Keratinocyte (primary cell): ENCODE results near the gene PARM1. TPM values are rescaled to one million over a fixed set of nuclear protein-coding genes. Genes with fewer than 3 reads are reported as not detected.

ENCODE experiments used
- DNase-seq: peaks from one replicate; pipeline ENCODE4 v3.0.0-alpha.2; 2011; ENCODE audit warnings: low read depth, missing footprints, low spot score
- FAIRE-seq: peaks from 2 replicates; lab custom pipeline; 2011; peaks lifted over from hg19 to GRCh38; lab: Jason Lieb, UNC
- H2AFZ ChIP-seq: 2 replicates; pipeline ENCODE4 v1.6.0; 2012; ENCODE audit warnings: low read length, control low read depth, inconsistent platforms; ENCODE audit not compliant: control insufficient read depth
- H3K27ac ChIP-seq: 2 replicates; pipeline ENCODE4 v1.5.1; 2011; ENCODE audit warnings: low read length; ENCODE audit not compliant: control insufficient read depth, insufficient read depth
- H3K27me3 ChIP-seq: 3 replicates; pipeline ENCODE4 v1.6.0; 2011; ENCODE audit warnings: low read length; ENCODE audit not compliant: control insufficient read depth, insufficient read depth; ENCODE audit errors: extremely low read depth
- H3K36me3 ChIP-seq, 2 experiments: 2 replicates in 1 of 2; 3 replicates in 1 of 2; pipeline ENCODE4 v1.5.1; 2011; ENCODE audit warnings: low read length in 2 of 2, mild to moderate bottlenecking in 1 of 2; ENCODE audit not compliant: control insufficient read depth in 2 of 2, insufficient read depth in 2 of 2; ENCODE audit errors: extremely low read depth in 1 of 2
- H3K4me1 ChIP-seq: 3 replicates; pipeline ENCODE4 v1.5.1; 2011; ENCODE audit warnings: low read length; ENCODE audit not compliant: control insufficient read depth, insufficient read depth; ENCODE audit errors: extremely low read depth
- H3K4me2 ChIP-seq: 3 replicates; pipeline ENCODE4 v1.6.0; 2011; ENCODE audit warnings: low read depth, low read length; ENCODE audit not compliant: control insufficient read depth, insufficient read depth; ENCODE audit errors: extremely low read depth
- H3K4me3 ChIP-seq, 3 experiments: fragments of 200-600 bp in 1 of 3; sonication (generic) in 1 of 3; 2 replicates in 2 of 3; 3 replicates in 1 of 3; pipeline ENCODE4 v1.5.1; 2011 to 2016; ENCODE audit warnings: low read length in 3 of 3, mild to moderate bottlenecking in 3 of 3, control low read depth in 2 of 3, inconsistent platforms in 1 of 3, low read depth in 1 of 3, mixed read lengths in 1 of 3, mixed run types in 1 of 3, moderate library complexity in 1 of 3; ENCODE audit not compliant: control insufficient read depth in 2 of 3, insufficient read depth in 2 of 3; ENCODE audit errors: extremely low read depth in 1 of 3
- H3K79me2 ChIP-seq: 2 replicates; pipeline ENCODE4 v1.6.0; 2012; ENCODE audit warnings: low read length; ENCODE audit not compliant: control insufficient read depth, insufficient read depth
- H3K9ac ChIP-seq: 3 replicates; pipeline ENCODE4 v1.6.0; 2011; ENCODE audit warnings: low read length; ENCODE audit not compliant: control insufficient read depth, insufficient read depth; ENCODE audit errors: extremely low read depth
- H3K9me1 ChIP-seq: 3 replicates; pipeline ENCODE4 v1.6.0; 2011; ENCODE audit warnings: low read length; ENCODE audit not compliant: control insufficient read depth, insufficient read depth; ENCODE audit errors: extremely low read depth
- H3K9me3 ChIP-seq: 2 replicates; pipeline ENCODE4 v1.5.1; 2012; ENCODE audit warnings: low read depth, low read length; ENCODE audit not compliant: control insufficient read depth
- H4K20me1 ChIP-seq: 3 replicates; pipeline ENCODE4 v1.6.0; 2011; ENCODE audit warnings: low read length; ENCODE audit not compliant: control insufficient read depth, insufficient read depth; ENCODE audit errors: extremely low read depth
- CTCF ChIP-seq, 3 experiments: IDR thresholded peaks in 1 of 3; conservative IDR thresholded peaks in 1 of 3; optimal IDR thresholded peaks in 1 of 3; 2 replicates in 2 of 3; 3 replicates in 1 of 3; pipeline versions ENCODE3 to v1.5.1; 2011; ENCODE audit warnings: low read length in 3 of 3, mild to moderate bottlenecking in 3 of 3, moderate library complexity in 2 of 3, control low read depth in 1 of 3, inconsistent platforms in 1 of 3; ENCODE audit not compliant: insufficient read depth in 2 of 3; ENCODE audit errors: extremely low read depth in 1 of 3
- EZH2 ChIP-seq: IDR thresholded peaks from one replicate; pipeline ENCODE4 v1.6.1; 2012; ENCODE audit warnings: inconsistent platforms, mild to moderate bottlenecking, low read length, moderate library complexity
- dilution Hi-C: fragments of 300-500 bp; cut with MboI; formaldehyde crosslinking; loops from one replicate; pipeline ENCODE4 v1.7.0; 2020; ENCODE audit warnings: low sequenced_read_pairs; ENCODE audit not compliant: extremely low pct_ligation_motif_present
- polyA plus RNA-seq, 5 experiments: library from polyadenylated mRNA; depleted of rRNA in 3 of 5; stranded (reverse) in 3 of 5; stranded (forward) in 1 of 5; unstranded in 1 of 5; fragments of >200 nt; gene quantifications; 1 replicate in 1 of 5; 2 replicates in 3 of 5; 3 replicates in 1 of 5; pipeline versions ENCODE4 v1.2.1 to v1.2.3, GENCODE V29; 2011 to 2012; ENCODE audit warnings: missing spikeins in 2 of 5, low read depth in 1 of 5, low replicate concordance in 1 of 5

Gene PARM1
- polyA plus RNA-seq, 1 donor (not counting 4 experiments of a cell fraction or from before 2014, with no cell fraction given): 0.05 TPM

DNA sequence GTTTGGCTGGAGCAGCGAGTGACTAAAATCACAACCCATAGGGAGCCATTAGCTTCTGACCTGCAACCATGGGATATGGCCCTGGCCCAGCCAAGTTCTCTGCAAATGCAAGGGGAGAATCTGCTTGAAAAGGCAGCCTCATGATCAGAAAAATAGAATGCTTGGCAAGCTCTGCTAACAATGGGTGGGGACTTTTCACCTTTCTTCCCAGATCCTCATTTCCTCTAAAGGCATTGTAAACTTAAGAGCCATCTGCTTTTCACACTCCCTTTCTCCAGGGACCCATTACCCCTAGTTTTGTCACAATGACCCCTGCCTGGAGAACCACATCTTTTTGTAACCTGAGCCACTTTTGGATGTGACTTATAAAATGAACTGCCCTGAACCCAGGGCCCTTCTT is 104.3 kb downstream of the PARM1 start:
- Histone ChIP-seq H3K27ac (no peak overlapping the region), H3K4me1 (no peaks in the 10 kb centered on the region)
- dilution Hi-C loops: no loop called here

DNA sequence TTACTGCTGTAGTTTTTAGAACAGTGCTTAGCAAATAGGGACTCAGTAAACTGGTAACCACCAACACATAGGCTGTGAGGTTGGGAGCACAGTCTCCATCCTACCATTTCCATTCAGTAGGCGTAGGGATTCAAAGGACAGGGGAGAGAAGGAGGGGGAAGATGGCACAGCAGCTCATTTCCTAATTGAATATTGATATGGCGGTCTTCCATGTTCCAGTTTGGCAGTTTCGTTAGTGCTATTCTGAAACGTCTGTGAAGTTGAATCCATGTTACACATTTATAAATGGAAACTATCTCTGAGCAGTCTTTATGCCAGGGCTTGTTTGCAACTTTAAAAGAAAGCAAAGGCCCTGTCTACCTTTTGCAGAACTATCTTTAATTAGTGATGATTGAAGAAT is 105.5 kb downstream of the PARM1 start:
- no peak for FAIRE-seq
- Histone ChIP-seq H3K4me3 (no peak overlapping the region), H3K9me1 (no peaks in the 10 kb centered on the region), H3K9me3 (no peaks in the 10 kb centered on the region), H3K79me2 (no peaks in the 10 kb centered on the region), H3K36me3 (no peaks in the 10 kb centered on the region), H3K4me2 (no peak overlapping the region), H3K9ac (no peak overlapping the region), H4K20me1 (no peaks in the 10 kb centered on the region), H3K27ac (no peak overlapping the region), H3K27me3 (no peaks in the 10 kb centered on the region), H3K4me1 (no peaks in the 10 kb centered on the region), H2AFZ (no peak overlapping the region)
- dilution Hi-C loops: no loop called here
- no peak for DNase-seq
- TF ChIP-seq CTCF (optimal IDR thresholded peaks at IDR 0.05 in 1 of 3, IDR thresholded peaks at IDR 0.05 in 1 of 3, conservative IDR thresholded peaks at IDR 0.05 in 1 of 3; ENCODE audit: extremely low read depth in 1 of 3, insufficient read depth in 2 of 3, low read length in 3 of 3) (no peak), EZH2 (no peak)

More for the DNA sequence above, 104.3 kb downstream of the PARM1 start:
- TF ChIP-seq CTCF (optimal IDR thresholded peaks at IDR 0.05 in 1 of 3, IDR thresholded peaks at IDR 0.05 in 1 of 3, conservative IDR thresholded peaks at IDR 0.05 in 1 of 3; ENCODE audit: extremely low read depth in 1 of 3, insufficient read depth in 2 of 3, low read length in 3 of 3): no peak
- no peak for TF ChIP-seq EZH2
- DNase-seq: no peak
- no peaks in the 10 kb centered on the region for H3K9me3 ChIP-seq
- no peak overlapping the region for H2AFZ ChIP-seq
- H3K9ac ChIP-seq: no peak overlapping the region
- no peak for FAIRE-seq
- no peaks in the 10 kb centered on the region for H3K36me3 ChIP-seq
- H3K4me3 ChIP-seq: no peak overlapping the region
- H3K4me2 ChIP-seq: no peak overlapping the region
- H3K27me3 ChIP-seq: no peaks in the 10 kb centered on the region
- H3K79me2 ChIP-seq: no peaks in the 10 kb centered on the region
- no peaks in the 10 kb centered on the region for H3K9me1 ChIP-seq
- H4K20me1 ChIP-seq: no peaks in the 10 kb centered on the region
